Measurements from ENCODE around the gene BPTF.
"Not testable (repeated sequence)": the region's sequence is repeated elsewhere in the genome, so short reads cannot be mapped to it uniquely, and the experiment has no call there.

GRCh38 chr17:67996301-67997171, 171.2 kb downstream of the BPTF start, which contains the start of gene C17orf58:
- not testable (repeated sequence) for TF ChIP-seq CTCF (IDR thresholded peaks at IDR 0.05 in 4 of 5, conservative IDR thresholded peaks at IDR 0.05 in 1 of 5); POLR2A (IDR thresholded peaks at IDR 0.05)
